ENCODE results near the gene ADAM12. TPM values are rescaled to one million over a fixed set of nuclear protein-coding genes. Genes with fewer than 3 reads are reported as not detected.

ADAM12 gene
- polyA plus RNA-seq, 3 donors, result 0.05 TPM; not detected in 2

DNA sequence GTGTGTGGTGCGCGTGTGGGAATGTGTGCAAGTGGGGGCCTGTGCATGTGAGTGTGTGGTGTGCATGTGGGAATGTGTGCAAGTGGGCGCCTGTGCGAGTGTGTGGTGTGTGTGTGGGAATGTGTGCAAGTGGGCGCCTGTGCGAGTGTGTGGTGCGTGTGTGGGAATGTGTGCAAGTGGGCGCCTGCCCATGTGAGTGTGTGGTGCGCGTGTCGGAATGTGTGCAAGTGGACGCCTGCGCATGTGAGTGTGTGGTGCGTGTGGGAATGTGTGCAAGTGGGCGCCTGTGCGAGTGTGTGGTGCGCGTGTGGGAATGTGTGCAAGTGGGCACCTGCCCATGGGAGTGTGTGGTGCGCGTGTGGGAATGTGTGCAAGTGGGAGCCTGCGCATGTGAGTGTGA lies 259.7 kb downstream of the ADAM12 start:
- no peaks in the 10 kb centered on the region for H4K20me1 ChIP-seq (ENCODE audit: insufficient read depth, low read length)
- Mint-ChIP-seq H3K36me3 (no peaks in the 10 kb centered on the region), H3K9me3 (peaks cover 0 to 2% (median 0%) of the 10 kb centered on the region in 7 donors), H3K4me3 (no peak overlapping the region), H3K27me3 (ENCODE audit: low read depth in 3 of 3) (peaks cover 1 to 4% (median 4%) of the 10 kb centered on the region in 3 donors), H3K27ac (peak overlapping the region in 1 of 7 donors; percentile 41), H3K4me1 (peaks cover 12% of the 10 kb centered on the region)
- no peak overlapping the region for H2AFZ ChIP-seq (ENCODE audit: insufficient read depth, low read depth, low read length, poor library complexity, severe bottlenecking)
- DNase-seq, result no peak
- H3K79me2 ChIP-seq (ENCODE audit: insufficient read depth, low read length), result no peaks in the 10 kb centered on the region
- H3K36me3 ChIP-seq (replicated peaks in 1 of 2; ENCODE audit: control insufficient read depth in 1 of 2, insufficient read depth in 2 of 2, low read length in 2 of 2), result no peaks in the 10 kb centered on the region
- no peak overlapping the region for H3K9ac ChIP-seq (ENCODE audit: insufficient read depth, low read length, poor library complexity, severe bottlenecking)
- no peak overlapping the region for H3K4me2 ChIP-seq (replicated peaks; ENCODE audit: extremely low read depth, low read length, poor library complexity, severe bottlenecking)
- TF ChIP-seq, protein P1, sequence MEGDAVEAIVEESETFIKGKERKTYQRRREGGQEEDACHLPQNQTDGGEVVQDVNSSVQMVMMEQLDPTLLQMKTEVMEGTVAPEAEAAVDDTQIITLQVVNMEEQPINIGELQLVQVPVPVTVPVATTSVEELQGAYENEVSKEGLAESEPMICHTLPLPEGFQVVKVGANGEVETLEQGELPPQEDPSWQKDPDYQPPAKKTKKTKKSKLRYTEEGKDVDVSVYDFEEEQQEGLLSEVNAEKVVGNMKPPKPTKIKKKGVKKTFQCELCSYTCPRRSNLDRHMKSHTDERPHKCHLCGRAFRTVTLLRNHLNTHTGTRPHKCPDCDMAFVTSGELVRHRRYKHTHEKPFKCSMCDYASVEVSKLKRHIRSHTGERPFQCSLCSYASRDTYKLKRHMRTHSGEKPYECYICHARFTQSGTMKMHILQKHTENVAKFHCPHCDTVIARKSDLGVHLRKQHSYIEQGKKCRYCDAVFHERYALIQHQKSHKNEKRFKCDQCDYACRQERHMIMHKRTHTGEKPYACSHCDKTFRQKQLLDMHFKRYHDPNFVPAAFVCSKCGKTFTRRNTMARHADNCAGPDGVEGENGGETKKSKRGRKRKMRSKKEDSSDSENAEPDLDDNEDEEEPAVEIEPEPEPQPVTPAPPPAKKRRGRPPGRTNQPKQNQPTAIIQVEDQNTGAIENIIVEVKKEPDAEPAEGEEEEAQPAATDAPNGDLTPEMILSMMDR (IDR thresholded peaks at IDR 0.05), result no peak
- 94% methylated on average over 13 of the region's 21 CpGs for WGBS (ENCODE audit: insufficient coverage)
- peaks cover 0 to 7% of the 10 kb centered on the region in 2 donors for H3K4me1 ChIP-seq (ENCODE audit: control insufficient read depth in 1 of 2, insufficient read depth in 2 of 2, low read length in 2 of 2)
- no peak overlapping the region for H3K27ac ChIP-seq (ENCODE audit: low read depth in 1 of 2, low read length in 2 of 2)
- H3K27me3 ChIP-seq (ENCODE audit: control insufficient read depth in 2 of 2, insufficient read depth in 2 of 2, low read length in 2 of 2), result no peaks in the 10 kb centered on the region
- no peak overlapping the region for H3K4me3 ChIP-seq (replicated peaks in 1 of 3; ENCODE audit: low read depth in 2 of 3, low read length in 3 of 3)
- no peaks in the 10 kb centered on the region for H3K9me3 ChIP-seq (replicated peaks in 1 of 2; ENCODE audit: control insufficient read depth in 1 of 2, insufficient read depth in 1 of 2, low read length in 2 of 2)
- intact Hi-C loops (cut with micrococcal nuclease), result no loop called here

DNA sequence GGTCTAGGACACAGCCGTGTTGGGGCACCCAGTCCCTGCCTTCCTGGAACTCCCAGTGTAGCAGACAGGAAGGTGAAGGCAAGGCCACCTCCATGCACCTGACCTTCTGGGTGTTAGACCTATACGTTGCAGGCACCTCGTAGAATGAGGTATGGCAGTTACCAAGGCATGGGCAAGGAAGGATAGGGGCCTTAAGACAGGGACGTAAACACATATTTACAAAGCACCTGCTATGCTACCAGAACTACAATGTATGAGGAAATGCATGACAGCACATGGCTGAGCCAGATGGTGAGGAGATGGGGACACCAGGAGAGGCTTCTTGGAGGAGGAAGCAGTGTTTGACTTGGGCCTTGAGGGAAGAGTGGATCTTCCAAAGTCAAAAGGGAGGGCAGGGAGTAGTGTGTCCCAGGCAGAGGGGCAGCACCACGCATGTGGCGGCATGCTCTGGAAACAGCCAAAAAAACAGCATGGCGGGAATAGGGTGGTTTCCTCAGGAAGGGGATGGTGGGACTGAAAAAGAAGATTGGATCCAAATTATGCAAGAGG lies 260.7 kb downstream of the ADAM12 start:
- DNase-seq, result no peak
- no peak overlapping the region for H3K9ac ChIP-seq (ENCODE audit: insufficient read depth, low read length, poor library complexity, severe bottlenecking)

More for the DNA sequence above, 260.7 kb downstream of the ADAM12 start:
- no peak overlapping the region for H3K4me2 ChIP-seq (replicated peaks; ENCODE audit: extremely low read depth, low read length, poor library complexity, severe bottlenecking)
- H4K20me1 ChIP-seq (ENCODE audit: insufficient read depth, low read length), result no peaks in the 10 kb centered on the region
- no peaks in the 10 kb centered on the region for H3K9me3 ChIP-seq (replicated peaks in 1 of 2; ENCODE audit: control insufficient read depth in 1 of 2, insufficient read depth in 1 of 2, low read length in 2 of 2)
- Mint-ChIP-seq H3K36me3 (no peaks in the 10 kb centered on the region), H3K27ac (no peak overlapping the region), H3K9me3 (peaks cover 0 to 2% (median 0%) of the 10 kb centered on the region in 7 donors), H3K27me3 (ENCODE audit: low read depth in 3 of 3) (peaks cover 1 to 3% (median 2%) of the 10 kb centered on the region in 3 donors), H3K4me3 (no peak overlapping the region), H3K4me1 (peaks cover 12% of the 10 kb centered on the region)
- no peaks in the 10 kb centered on the region for H3K36me3 ChIP-seq (replicated peaks in 1 of 2; ENCODE audit: control insufficient read depth in 1 of 2, insufficient read depth in 2 of 2, low read length in 2 of 2)
- intact Hi-C loops (cut with micrococcal nuclease), result no loop called here
- no peak overlapping the region for H2AFZ ChIP-seq (ENCODE audit: insufficient read depth, low read depth, low read length, poor library complexity, severe bottlenecking)
- TF ChIP-seq, protein P1 (IDR thresholded peaks at IDR 0.05), result no peak
- H3K4me3 ChIP-seq (replicated peaks in 1 of 3; ENCODE audit: low read depth in 2 of 3, low read length in 3 of 3), result no peak overlapping the region
- 65% methylated on average over 4 of the region's 7 CpGs for WGBS (ENCODE audit: insufficient coverage)
- no peaks in the 10 kb centered on the region for H3K27me3 ChIP-seq (ENCODE audit: control insufficient read depth in 2 of 2, insufficient read depth in 2 of 2, low read length in 2 of 2)
- no peaks in the 10 kb centered on the region for H3K79me2 ChIP-seq (ENCODE audit: insufficient read depth, low read length)
- H3K4me1 ChIP-seq (ENCODE audit: control insufficient read depth in 1 of 2, insufficient read depth in 2 of 2, low read length in 2 of 2), result peaks cover 0 to 7% of the 10 kb centered on the region in 2 donors
- H3K27ac ChIP-seq (ENCODE audit: low read depth in 1 of 2, low read length in 2 of 2), result no peak overlapping the region
